ENCODE measurements around the gene TP53I13. TPM values are rescaled to one million over a fixed set of nuclear protein-coding genes. Genes with fewer than 3 reads are reported as not detected.

Gene TP53I13, protein sequence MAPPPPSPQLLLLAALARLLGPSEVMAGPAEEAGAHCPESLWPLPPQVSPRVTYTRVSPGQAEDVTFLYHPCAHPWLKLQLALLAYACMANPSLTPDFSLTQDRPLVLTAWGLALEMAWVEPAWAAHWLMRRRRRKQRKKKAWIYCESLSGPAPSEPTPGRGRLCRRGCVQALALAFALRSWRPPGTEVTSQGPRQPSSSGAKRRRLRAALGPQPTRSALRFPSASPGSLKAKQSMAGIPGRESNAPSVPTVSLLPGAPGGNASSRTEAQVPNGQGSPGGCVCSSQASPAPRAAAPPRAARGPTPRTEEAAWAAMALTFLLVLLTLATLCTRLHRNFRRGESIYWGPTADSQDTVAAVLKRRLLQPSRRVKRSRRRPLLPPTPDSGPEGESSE
- 31.6 and 47.0 TPM in 2 replicates for total RNA-seq

DNA sequence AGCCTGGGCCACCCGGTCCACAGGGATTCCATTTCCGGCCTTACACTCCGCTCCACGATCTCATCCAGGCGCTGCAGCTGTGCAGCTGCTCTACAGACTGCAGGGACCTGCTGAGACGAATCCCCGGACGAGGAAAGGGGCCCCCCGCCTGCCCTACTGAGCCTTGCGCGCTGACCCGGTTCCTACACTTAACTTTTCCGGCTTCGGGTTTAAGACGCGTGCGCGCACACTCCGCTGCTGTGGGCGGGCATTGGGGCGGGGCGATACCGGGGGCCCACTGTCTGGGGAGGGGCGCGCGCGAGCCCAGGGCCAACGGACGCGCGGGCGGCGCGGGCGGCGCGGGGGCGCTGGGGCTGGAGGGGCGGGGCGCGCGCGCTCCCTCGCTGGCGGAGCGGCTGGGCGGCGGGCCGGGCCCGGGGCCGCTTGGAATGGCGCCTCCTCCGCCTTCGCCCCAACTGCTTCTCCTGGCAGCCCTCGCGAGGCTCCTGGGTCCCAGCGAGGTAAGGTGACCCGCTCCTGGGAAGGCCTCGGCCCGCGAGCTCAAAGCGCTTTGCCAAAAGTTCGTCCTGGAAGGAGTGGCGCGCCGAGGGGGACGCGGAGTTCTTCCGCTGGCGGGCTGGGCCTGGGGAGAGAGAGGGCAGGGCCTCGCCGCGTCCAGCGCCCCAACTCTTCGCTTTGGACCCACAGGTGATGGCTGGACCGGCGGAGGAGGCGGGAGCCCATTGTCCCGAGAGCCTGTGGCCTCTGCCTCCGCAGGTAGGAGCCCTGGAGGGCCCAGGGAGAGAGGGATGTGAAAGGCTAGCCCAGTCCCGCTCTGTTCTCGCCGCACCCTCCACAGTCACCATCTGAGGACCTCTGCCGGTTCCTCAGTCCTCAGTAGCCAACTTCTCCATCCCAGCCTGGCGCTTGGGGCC, at the start of gene TP53I13:
TSS of gene TP53I13 (plus strand) at position 371 of the 914 bp plus-strand sequence. CDS start at position 429, 58 bp downstream.

DNA sequence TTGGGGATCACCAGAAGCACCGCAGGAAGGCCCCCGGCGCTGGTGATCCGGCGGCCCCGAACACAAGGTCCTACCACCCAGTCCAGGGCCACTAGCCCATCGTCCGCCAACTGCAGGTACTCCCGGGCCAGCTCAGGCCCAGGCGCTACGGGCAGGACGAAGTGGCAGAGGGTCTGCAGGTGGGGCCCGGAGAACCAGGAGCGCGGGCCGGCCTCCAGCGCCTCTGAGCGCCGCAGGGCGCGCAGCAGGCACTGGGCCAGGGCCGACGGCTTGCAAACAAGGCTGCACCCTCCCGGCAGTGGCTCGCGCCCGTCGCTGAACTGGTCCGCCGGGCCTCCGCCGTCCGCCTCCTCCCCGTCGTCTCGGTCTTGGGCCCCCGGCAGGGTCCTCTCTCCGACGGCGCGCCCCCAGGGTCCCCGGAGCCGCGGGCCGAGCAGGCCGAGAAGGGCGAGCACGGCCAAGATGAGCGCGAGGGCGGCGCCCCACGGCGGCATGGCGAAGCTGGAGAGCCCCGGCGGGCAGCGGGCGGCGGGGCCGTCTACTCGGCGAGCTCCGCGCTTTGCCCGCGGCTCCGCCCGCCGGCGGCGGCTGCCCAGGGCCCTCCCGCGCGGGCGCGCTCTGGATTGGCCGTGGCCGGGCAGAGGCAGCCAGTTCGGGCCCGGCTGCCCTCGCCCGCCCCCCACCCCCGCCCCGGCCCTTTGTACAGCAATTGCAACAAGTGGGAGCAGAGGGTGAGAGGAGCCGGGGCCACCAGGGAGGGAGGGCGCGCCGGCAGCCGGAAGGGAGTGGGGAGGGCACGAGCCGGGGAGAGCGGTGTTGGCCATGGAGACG, 1.8 kb upstream of the TP53I13 start, which contains the start of gene ABHD15:
TSS of gene ABHD15 (minus strand) at position 565 of the 831 bp plus-strand sequence. CDS start at position 494, 71 bp downstream.

DNA sequence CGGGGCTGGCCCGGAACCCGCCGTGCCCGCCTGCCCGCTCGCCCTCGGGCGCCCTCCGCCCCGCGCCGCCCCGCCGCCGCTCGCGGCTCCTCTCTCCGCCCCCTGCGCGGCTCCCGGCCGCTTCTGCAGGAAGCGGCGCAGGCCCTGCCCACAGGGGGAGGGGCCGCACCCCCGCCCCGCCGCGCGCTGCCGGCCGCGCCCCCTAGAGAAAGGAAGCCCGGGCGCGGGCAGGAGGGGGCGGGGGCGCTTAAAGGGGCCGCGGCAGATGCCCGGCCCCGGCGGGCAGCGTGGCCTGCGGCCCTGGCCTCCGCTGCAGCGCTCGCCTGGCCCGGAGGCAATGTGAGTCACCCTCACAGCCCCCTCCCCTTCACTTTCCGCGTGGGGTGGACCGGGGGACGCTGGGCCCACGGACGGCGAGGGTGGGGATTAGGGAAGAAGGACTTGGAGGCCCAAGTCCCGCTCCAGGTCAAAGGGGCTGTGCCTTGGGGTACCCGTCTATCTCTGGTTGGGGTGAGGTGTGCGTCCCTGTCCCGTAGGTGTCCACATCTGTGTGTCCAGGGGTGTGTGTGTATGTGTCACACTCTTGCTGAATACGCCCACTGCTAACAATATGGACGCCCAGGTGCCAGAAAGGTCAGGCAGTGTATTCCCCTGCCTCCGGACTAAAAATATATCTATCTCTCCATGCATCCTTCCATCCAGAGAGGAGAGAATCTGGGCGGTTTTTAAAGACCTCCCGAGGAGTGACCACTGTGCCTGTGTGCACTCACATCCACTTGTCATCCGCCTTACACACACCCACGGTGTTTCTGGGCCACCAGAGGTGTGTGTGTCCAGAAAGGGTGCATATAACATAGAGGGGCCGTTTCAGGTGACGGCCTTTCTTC, 21.3 kb downstream of the TP53I13 start, which contains the start of gene GIT1:
TSS of gene GIT1 (minus strand) at position 125 of the 887 bp plus-strand sequence. CDS start 270 bp downstream, outside the sequence.

DNA sequence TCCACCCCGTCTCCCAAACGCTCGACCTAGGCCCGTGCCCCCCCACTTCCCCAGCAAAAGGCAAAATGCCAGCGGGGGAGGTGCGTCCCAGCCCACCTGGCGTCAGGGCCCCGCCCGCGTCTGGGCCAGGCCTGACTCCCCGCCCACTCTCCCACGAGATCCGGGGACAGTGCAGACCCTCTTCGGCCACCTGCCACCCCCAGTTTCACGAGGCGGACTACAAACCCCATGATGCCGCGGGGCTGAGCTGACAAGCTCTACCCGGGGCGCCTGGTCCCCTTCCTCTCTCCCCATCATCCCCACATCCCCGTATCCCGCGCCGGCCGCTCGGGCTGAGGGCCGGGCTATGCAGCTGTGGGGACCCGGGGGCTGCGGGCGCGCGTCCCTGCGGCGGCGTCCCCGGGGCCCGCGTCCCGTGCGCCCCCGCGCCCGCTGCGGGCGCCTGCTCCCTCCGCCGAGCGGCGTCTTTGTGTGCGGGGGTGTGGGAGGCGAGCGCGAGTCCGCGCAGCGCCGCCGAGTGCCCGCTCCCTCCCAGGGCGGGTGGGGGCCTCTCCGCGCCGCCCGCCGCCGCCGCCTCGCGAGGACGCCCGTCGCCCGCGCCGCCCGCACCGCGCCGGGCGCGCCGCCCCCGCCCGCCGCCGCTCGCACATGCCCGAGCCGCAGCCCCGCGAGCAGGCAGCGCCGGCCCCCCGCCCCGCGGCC, 24.5 kb downstream of the TP53I13 start, which contains the start of gene ANKRD13B:
TSS of gene ANKRD13B (plus strand) at position 283 of the 702 bp plus-strand sequence. CDS start 490 bp downstream, outside the sequence.

Other genes with a start within 250 kb of the TP53I13 start
- gene TAOK1, start 178.3 kb upstream of the TP53I13 start, total RNA-seq: 76.8 and 80.2 TPM in 2 replicates
- 6.5 and 7.6 TPM in 2 replicates for gene ABHD15, start 1.7 kb upstream of the TP53I13 start, total RNA-seq
- 70.6 and 80.7 TPM in 2 replicates for gene GIT1, start 20.9 kb downstream of the TP53I13 start, total RNA-seq
- gene ANKRD13B, start 24.4 kb downstream of the TP53I13 start, total RNA-seq: 16.5 and 29.7 TPM in 2 replicates
- 2.2 and 2.3 TPM in 2 replicates for gene CORO6, start 54.2 kb downstream of the TP53I13 start, total RNA-seq

All from vein endothelial cell (primary cell).